ENCODE measurements around the gene ICAM5. TPM values are rescaled to one million over a fixed set of nuclear protein-coding genes. Genes with fewer than 3 reads are reported as not detected.

The ICAM5 gene
- total and polyA plus RNA-seq, 4 donors: 4.1 to 32.1 (median 18.6) TPM

DNA sequence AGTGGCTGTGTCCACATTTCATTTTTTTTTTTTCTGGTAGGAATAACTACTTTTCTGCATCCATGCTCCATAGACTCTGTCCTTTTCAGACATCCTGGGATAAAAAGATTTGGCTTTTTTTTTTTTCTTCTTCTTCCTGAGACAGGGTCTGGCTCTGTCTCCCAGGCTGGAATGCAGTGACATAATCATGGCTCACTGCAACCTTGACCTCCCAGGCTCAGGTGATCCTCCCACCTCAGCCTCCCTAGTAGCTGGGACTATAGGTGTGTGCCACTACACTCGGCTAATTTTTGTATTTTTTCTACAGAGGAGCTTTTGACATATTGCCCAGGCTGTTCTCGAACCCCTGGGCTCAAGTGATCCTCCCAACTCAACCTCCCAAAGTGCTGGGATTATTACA is 53.7 kb downstream of the ICAM5 start:
- ATAC-seq (ENCODE audit: insufficient read depth, low FRiP score) (no peak), DNase-seq (no peak)
- Histone ChIP-seq H3K4me1 (ENCODE audit: control insufficient read depth in 5 of 5, insufficient read depth in 5 of 5, low read length in 5 of 5) (no peaks in the 10 kb centered on the region), H3K36me3 (ENCODE audit: control insufficient read depth in 4 of 4, insufficient read depth in 4 of 4, low read length in 4 of 4) (no peaks in the 10 kb centered on the region), H3K9me3 (ENCODE audit: control insufficient read depth in 4 of 4, insufficient read depth in 3 of 4, low read length in 3 of 4) (no peaks in the 10 kb centered on the region), H3K27ac (ENCODE audit: low read depth in 1 of 2, low read length in 1 of 2) (no peak overlapping the region), H3K4me3 (no peak overlapping the region), H3K9ac (ENCODE audit: insufficient read depth in 1 of 2, low read length in 2 of 2) (no peak overlapping the region), H3K27me3 (ENCODE audit: control insufficient read depth in 3 of 3, insufficient read depth in 3 of 3, low read length in 2 of 3) (no peaks in the 10 kb centered on the region)
- WGBS, 2 donors: 81 to 92% methylated on average over 2 of the region's 2 CpGs
- TF ChIP-seq, protein P1, sequence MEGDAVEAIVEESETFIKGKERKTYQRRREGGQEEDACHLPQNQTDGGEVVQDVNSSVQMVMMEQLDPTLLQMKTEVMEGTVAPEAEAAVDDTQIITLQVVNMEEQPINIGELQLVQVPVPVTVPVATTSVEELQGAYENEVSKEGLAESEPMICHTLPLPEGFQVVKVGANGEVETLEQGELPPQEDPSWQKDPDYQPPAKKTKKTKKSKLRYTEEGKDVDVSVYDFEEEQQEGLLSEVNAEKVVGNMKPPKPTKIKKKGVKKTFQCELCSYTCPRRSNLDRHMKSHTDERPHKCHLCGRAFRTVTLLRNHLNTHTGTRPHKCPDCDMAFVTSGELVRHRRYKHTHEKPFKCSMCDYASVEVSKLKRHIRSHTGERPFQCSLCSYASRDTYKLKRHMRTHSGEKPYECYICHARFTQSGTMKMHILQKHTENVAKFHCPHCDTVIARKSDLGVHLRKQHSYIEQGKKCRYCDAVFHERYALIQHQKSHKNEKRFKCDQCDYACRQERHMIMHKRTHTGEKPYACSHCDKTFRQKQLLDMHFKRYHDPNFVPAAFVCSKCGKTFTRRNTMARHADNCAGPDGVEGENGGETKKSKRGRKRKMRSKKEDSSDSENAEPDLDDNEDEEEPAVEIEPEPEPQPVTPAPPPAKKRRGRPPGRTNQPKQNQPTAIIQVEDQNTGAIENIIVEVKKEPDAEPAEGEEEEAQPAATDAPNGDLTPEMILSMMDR (IDR thresholded peaks at IDR 0.05; ENCODE audit: control extremely low read depth, extremely low read depth): no peak

DNA sequence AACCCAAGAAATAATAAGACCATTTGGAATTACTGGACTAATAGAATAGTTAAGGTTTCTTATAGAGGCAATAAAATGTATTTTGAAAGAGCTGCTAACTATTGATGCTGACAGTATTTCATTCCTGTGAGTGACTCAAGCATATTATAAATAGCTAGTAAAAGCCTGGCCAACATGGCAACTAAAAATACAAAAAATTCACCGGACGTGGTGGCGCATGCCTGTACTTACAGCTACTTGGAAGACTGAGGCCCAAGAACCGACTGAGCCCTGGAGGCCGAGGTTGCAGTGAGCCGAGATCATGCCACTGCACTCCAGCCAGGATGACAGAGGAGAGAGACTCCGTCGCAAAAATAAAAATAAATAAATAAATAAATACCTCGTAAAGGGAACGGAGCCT is 55.0 kb downstream of the ICAM5 start:
- peaks cover 0 to 1% (median under 1%) of the 10 kb centered on the region in 4 donors for H3K36me3 ChIP-seq (ENCODE audit: control insufficient read depth in 4 of 4, insufficient read depth in 4 of 4, low read length in 4 of 4)
- H3K27me3 ChIP-seq (ENCODE audit: control insufficient read depth in 3 of 3, insufficient read depth in 3 of 3, low read length in 2 of 3): no peaks in the 10 kb centered on the region
- no peak overlapping the region for H3K27ac ChIP-seq (ENCODE audit: low read depth in 1 of 2, low read length in 1 of 2)
- no peak overlapping the region for H3K9ac ChIP-seq (ENCODE audit: insufficient read depth in 1 of 2, low read length in 2 of 2)
- ATAC-seq (ENCODE audit: insufficient read depth, low FRiP score): no peak
- WGBS, 2 donors: 88 to 93% methylated on average over 10 of the region's 10 CpGs
- no peak overlapping the region for H3K4me3 ChIP-seq
- H3K9me3 ChIP-seq (ENCODE audit: control insufficient read depth in 4 of 4, insufficient read depth in 3 of 4, low read length in 3 of 4): no peaks in the 10 kb centered on the region
- DNase-seq: no peak
- H3K4me1 ChIP-seq (ENCODE audit: control insufficient read depth in 5 of 5, insufficient read depth in 5 of 5, low read length in 5 of 5): no peaks in the 10 kb centered on the region
- TF ChIP-seq, protein P1 (IDR thresholded peaks at IDR 0.05; ENCODE audit: control extremely low read depth, extremely low read depth): no peak

Small RNA genes lying within 50 kb of the gene (small RNA-seq; reads per million reads assigned to genes)
- gene AC011511.1 (ENCODE audit: low replicate concordance) (not detected), gene AC011511.4 (ENCODE audit: low replicate concordance) (not detected)

Other genes with a start within 250 kb of the ICAM5 start
- gene SHFL, start 203.6 kb upstream of the ICAM5 start, total RNA-seq: 10 to 100 TPM; 21.2 to 31.5 TPM
- 10 to 100 TPM; 35.1 to 43.5 TPM for gene SHFL, start 203.6 kb upstream of the ICAM5 start, polyA plus RNA-seq
- gene ANGPTL6, start 187.3 kb upstream of the ICAM5 start, total RNA-seq: 1 to 10 TPM in 1 of 2 donors, under 1 TPM in 1; 0.64 to 4.1 TPM
- gene ANGPTL6, start 187.3 kb upstream of the ICAM5 start, polyA plus RNA-seq: 1 to 10 TPM in 1 of 2 donors, under 1 TPM in 1; 0.93 to 1.3 TPM
- gene PPAN, start 183.6 kb upstream of the ICAM5 start, total RNA-seq: 10 to 100 TPM; 15.0 to 51.8 TPM
- gene PPAN, start 183.6 kb upstream of the ICAM5 start, polyA plus RNA-seq: 10 to 100 TPM; 43.2 to 61.4 TPM
- gene P2RY11, start 178.3 kb upstream of the ICAM5 start, total RNA-seq: 10 to 100 TPM in 1 of 2 donors, 1 to 10 TPM in 1; 3.3 to 19.0 TPM
- gene P2RY11, start 178.3 kb upstream of the ICAM5 start, polyA plus RNA-seq: 10 to 100 TPM in 1 of 2 donors, 1 to 10 TPM in 1; 9.6 to 17.4 TPM
- 100 to 1,000 TPM; 164 to 187 TPM for gene EIF3G, start 170.1 kb upstream of the ICAM5 start, total RNA-seq
- 100 to 1,000 TPM; 145 to 197 TPM for gene EIF3G, start 170.1 kb upstream of the ICAM5 start, polyA plus RNA-seq
- 10 to 100 TPM; 44.0 to 85.7 TPM for gene DNMT1, start 95.0 kb upstream of the ICAM5 start, total RNA-seq
- gene DNMT1, start 95.0 kb upstream of the ICAM5 start, polyA plus RNA-seq: 10 to 100 TPM; 32.8 to 46.5 TPM
- 10 to 100 TPM; 15.2 to 32.1 TPM for gene S1PR2, start 58.6 kb upstream of the ICAM5 start, total RNA-seq
- 10 to 100 TPM in 1 of 2 donors, 1 to 10 TPM in 1; 6.5 to 10.9 TPM for gene S1PR2, start 58.6 kb upstream of the ICAM5 start, polyA plus RNA-seq
- 10 to 100 TPM; 16.6 to 61.9 TPM for gene MRPL4, start 37.7 kb upstream of the ICAM5 start, total RNA-seq
- gene MRPL4, start 37.7 kb upstream of the ICAM5 start, polyA plus RNA-seq: 10 to 100 TPM; 33.8 to 64.8 TPM
- 100 to 1,000 TPM; 179 to 191 TPM for gene ICAM1, start 18.8 kb upstream of the ICAM5 start, total RNA-seq
- gene ICAM1, start 18.8 kb upstream of the ICAM5 start, polyA plus RNA-seq: 100 to 1,000 TPM in 1 of 2 donors, 10 to 100 TPM in 1; 88.4 to 391 TPM
- gene ICAM4, start 3.0 kb upstream of the ICAM5 start, total RNA-seq: 10 to 100 TPM in 1 of 2 donors, 1 to 10 TPM in 1; 8.2 to 38.8 TPM
- gene ICAM4, start 3.0 kb upstream of the ICAM5 start, polyA plus RNA-seq: 1 to 10 TPM; 4.6 to 8.0 TPM
- 1 to 10 TPM; 3.7 to 5.1 TPM for gene ZGLP1, start 19.9 kb downstream of the ICAM5 start, total RNA-seq
- gene ZGLP1, start 19.9 kb downstream of the ICAM5 start, polyA plus RNA-seq: 1 to 10 TPM; 3.0 to 6.7 TPM
- gene FDX2, start 26.1 kb downstream of the ICAM5 start, total RNA-seq: 10 to 100 TPM in 1 of 2 donors, 1 to 10 TPM in 1; 9.6 to 20.9 TPM
- 10 to 100 TPM; 21.4 to 38.4 TPM for gene FDX2, start 26.1 kb downstream of the ICAM5 start, polyA plus RNA-seq
- gene RAVER1, start 43.6 kb downstream of the ICAM5 start, total RNA-seq: 10 to 100 TPM; 21.1 to 46.1 TPM
- gene RAVER1, start 43.6 kb downstream of the ICAM5 start, polyA plus RNA-seq: 10 to 100 TPM; 10.5 to 17.7 TPM
- 10 to 100 TPM; 12.1 to 25.5 TPM for gene ICAM3, start 49.7 kb downstream of the ICAM5 start, total RNA-seq
- 10 to 100 TPM in 1 of 2 donors, 1 to 10 TPM in 1; 8.1 to 56.1 TPM for gene ICAM3, start 49.7 kb downstream of the ICAM5 start, polyA plus RNA-seq
- gene TYK2, start 90.6 kb downstream of the ICAM5 start, total RNA-seq: 100 to 1,000 TPM; 102 to 175 TPM
- gene TYK2, start 90.6 kb downstream of the ICAM5 start, polyA plus RNA-seq: 100 to 1,000 TPM; 137 to 162 TPM
- 100 to 1,000 TPM; 110 to 156 TPM for gene CDC37, start 113.6 kb downstream of the ICAM5 start, total RNA-seq
- gene CDC37, start 113.6 kb downstream of the ICAM5 start, polyA plus RNA-seq: 100 to 1,000 TPM; 223 to 294 TPM
- gene PDE4A, start 130.6 kb downstream of the ICAM5 start, total RNA-seq: 10 to 100 TPM; 11.9 to 23.6 TPM
- 10 to 100 TPM; 10.3 to 13.7 TPM for gene PDE4A, start 130.6 kb downstream of the ICAM5 start, polyA plus RNA-seq
- gene KEAP1, start 213.4 kb downstream of the ICAM5 start, total RNA-seq: 10 to 100 TPM; 44.8 to 73.5 TPM
- gene KEAP1, start 213.4 kb downstream of the ICAM5 start, polyA plus RNA-seq: 10 to 100 TPM; 51.0 to 69.5 TPM
- gene S1PR5, start 227.5 kb downstream of the ICAM5 start, total RNA-seq: 1 to 10 TPM in 1 of 2 donors, under 1 TPM in 1; 0.26 to 1.2 TPM
- 1 to 10 TPM in 1 of 2 donors, under 1 TPM in 1; 0.55 to 1.4 TPM for gene S1PR5, start 227.5 kb downstream of the ICAM5 start, polyA plus RNA-seq

Data from lung (tissue), 13 donors.